H1 (cell line): ENCODE results near the gene CABLES2. TPM values are rescaled to one million over a fixed set of nuclear protein-coding genes. Genes with fewer than 3 reads are reported as not detected.

Experiments used
- CTCF ChIA-PET: fragments of 300-600 bp; sonication (Branson Sonifier 250); formaldehyde crosslinking; loops from one replicate; lab custom pipeline; 2021; ENCODE audit not compliant: partially characterized antibody; lab: Charles Lee
- POLR2A ChIA-PET: fragments of 300-600 bp; sonication (Branson Sonifier 250); formaldehyde crosslinking; loops from one replicate; lab custom pipeline; 2021; ENCODE audit warnings: inconsistent platforms; ENCODE audit not compliant: partially characterized antibody; lab: Charles Lee
- DNase-seq, 2 experiments: peaks; one replicate each; pipeline versions ENCODE4 v3.0.0 to v3.0.0-alpha.2; 2010 to 2022; ENCODE audit warnings: low spot score in 2 of 2, low read depth in 1 of 2, mixed read lengths in 1 of 2
- FAIRE-seq: peaks from 2 replicates; lab custom pipeline; 2011; peaks lifted over from hg19 to GRCh38; lab: Jason Lieb, UNC
- H2AFZ ChIP-seq: 2 replicates; pipeline ENCODE4 v1.8.1; 2012; ENCODE audit warnings: low read length, inconsistent platforms
- H2AK5ac ChIP-seq: 2 replicates; pipeline ENCODE4 v1.6.1; 2013; ENCODE audit warnings: low read depth, low read length
- H2BK120ac ChIP-seq: replicated peaks from 2 replicates; pipeline ENCODE3; 2013; ENCODE audit warnings: low read depth, low read length, inconsistent platforms
- H2BK12ac ChIP-seq: 2 replicates; pipeline ENCODE4 v1.6.1; 2013; ENCODE audit warnings: low read depth, low read length
- H2BK15ac ChIP-seq: 2 replicates; pipeline ENCODE4 v1.6.1; 2013; ENCODE audit warnings: low read length
- H2BK20ac ChIP-seq: 2 replicates; pipeline ENCODE4 v1.6.1; 2013; ENCODE audit warnings: low read length
- H2BK5ac ChIP-seq: 2 replicates; pipeline ENCODE4 v1.6.1; 2013; ENCODE audit warnings: low read depth, low read length
- H3K14ac ChIP-seq: 2 replicates; pipeline ENCODE4 v1.6.1; 2013; ENCODE audit warnings: inconsistent platforms; ENCODE audit not compliant: insufficient read length
- H3K18ac ChIP-seq: 2 replicates; pipeline ENCODE4 v1.6.1; 2013; ENCODE audit warnings: low read length; ENCODE audit errors: extremely low read depth
- H3K23ac ChIP-seq: 2 replicates; pipeline ENCODE4 v1.6.1; 2013; ENCODE audit warnings: inconsistent platforms; ENCODE audit not compliant: insufficient read length
- H3K23me2 ChIP-seq: 2 replicates; pipeline ENCODE4 v1.6.1; 2013; ENCODE audit warnings: low read depth, low read length
- H3K27ac ChIP-seq: 2 replicates; pipeline ENCODE4 v1.6.1; 2011; ENCODE audit warnings: low read depth, low read length, inconsistent platforms
- H3K27me3 ChIP-seq, 4 experiments: replicated peaks in 1 of 4; 1 replicate in 1 of 4; 2 replicates in 3 of 4; pipeline versions ENCODE4 v1.6.1 to v1.8.1; 2011 to 2013; ENCODE audit warnings: low read length in 3 of 4, mild to moderate bottlenecking in 3 of 4, inconsistent platforms in 2 of 4, mixed read lengths in 2 of 4, moderate library complexity in 1 of 4; ENCODE audit not compliant: control insufficient read depth in 3 of 4, insufficient read depth in 3 of 4; ENCODE audit errors: extremely low read depth in 1 of 4
- H3K36me3 ChIP-seq, 4 experiments: 2 replicates each; pipeline versions ENCODE4 v1.6.1 to v1.8.1; 2011 to 2013; ENCODE audit warnings: mild to moderate bottlenecking in 4 of 4, low read length in 3 of 4, moderate library complexity in 2 of 4, control low read depth in 1 of 4, inconsistent platforms in 1 of 4; ENCODE audit not compliant: insufficient read depth in 4 of 4, control insufficient read depth in 2 of 4
- H3K4ac ChIP-seq: replicated peaks from 2 replicates; pipeline ENCODE3; 2013; ENCODE audit warnings: low read length, low read depth, mixed read lengths, inconsistent platforms; ENCODE audit not compliant: insufficient read length
- H3K4me1 ChIP-seq, 4 experiments: replicated peaks in 1 of 4; 1 replicate in 1 of 4; 2 replicates in 3 of 4; pipeline versions ENCODE4 v1.6.1 to v1.8.1; 2011 to 2013; ENCODE audit warnings: low read length in 3 of 4, inconsistent platforms in 2 of 4, mixed read lengths in 1 of 4; ENCODE audit not compliant: insufficient read depth in 4 of 4, control insufficient read depth in 3 of 4
- H3K4me2 ChIP-seq, 2 experiments: 2 replicates each; pipeline versions ENCODE4 v1.6.1 to v1.8.1; 2011 to 2013; ENCODE audit warnings: low read depth in 2 of 2, low read length in 2 of 2, control low read depth in 1 of 2, inconsistent platforms in 1 of 2, mild to moderate bottlenecking in 1 of 2; ENCODE audit not compliant: insufficient read depth in 1 of 2
- H3K4me3 ChIP-seq, 4 experiments: fragments of 200-600, 300-600 bp in 1 of 4; sonication (generic), shearing (Covaris generic), sonication (Bioruptor Twin) in 1 of 4; 2 replicates each; pipeline versions ENCODE4 v1.5.1 to v1.8.1; 2011 to 2016; ENCODE audit warnings: low read length in 4 of 4, low read depth in 3 of 4, control low read depth in 2 of 4, inconsistent platforms in 2 of 4, mild to moderate bottlenecking in 2 of 4, mixed read lengths in 1 of 4, moderate library complexity in 1 of 4; ENCODE audit not compliant: insufficient read depth in 2 of 4; ENCODE audit errors: extremely low read depth in 1 of 4
- H3K56ac ChIP-seq: replicated peaks from 2 replicates; pipeline ENCODE3; 2013; ENCODE audit warnings: low read depth, mild to moderate bottlenecking, mixed read lengths, low read length, inconsistent platforms; ENCODE audit not compliant: insufficient read length
- H3K79me1 ChIP-seq: 2 replicates; pipeline ENCODE4 v1.6.1; 2013; ENCODE audit warnings: low read depth, low read length, control low read depth
- H3K79me2 ChIP-seq, 2 experiments: 2 replicates each; pipeline versions ENCODE4 v1.6.1 to v1.8.1; 2012 to 2013; ENCODE audit warnings: low read length in 2 of 2, mild to moderate bottlenecking in 2 of 2, inconsistent platforms in 1 of 2; ENCODE audit not compliant: insufficient read depth in 2 of 2, control insufficient read depth in 1 of 2
- H3K9ac ChIP-seq, 4 experiments: replicated peaks in 1 of 4; 1 replicate in 1 of 4; 2 replicates in 3 of 4; pipeline versions ENCODE4 v1.6.1 to v1.8.1; 2011 to 2013; ENCODE audit warnings: low read depth in 3 of 4, low read length in 3 of 4, control low read depth in 2 of 4, mild to moderate bottlenecking in 2 of 4, moderate library complexity in 2 of 4, inconsistent platforms in 1 of 4; ENCODE audit errors: extremely low read depth in 1 of 4
- H3K9me3 ChIP-seq, 2 experiments: 2 replicates each; pipeline versions ENCODE4 v1.6.1 to v1.8.1; 2012 to 2013; ENCODE audit warnings: mild to moderate bottlenecking in 2 of 2, moderate library complexity in 2 of 2, control low read depth in 1 of 2, inconsistent platforms in 1 of 2, low read depth in 1 of 2, low read length in 1 of 2, mixed read lengths in 1 of 2; ENCODE audit not compliant: insufficient read depth in 2 of 2
- H4K20me1 ChIP-seq, 2 experiments: replicated peaks in 1 of 2; 2 replicates each; pipeline versions ENCODE3 to v1.8.1; 2011 to 2013; ENCODE audit warnings: inconsistent platforms in 2 of 2, low read length in 2 of 2, mild to moderate bottlenecking in 1 of 2; ENCODE audit not compliant: insufficient read depth in 2 of 2, control insufficient read depth in 1 of 2
- H4K5ac ChIP-seq: 2 replicates; pipeline ENCODE4 v1.6.1; 2013; ENCODE audit warnings: low read length, low read depth, mixed read lengths, inconsistent platforms; ENCODE audit not compliant: insufficient read length
- H4K8ac ChIP-seq: 2 replicates; pipeline ENCODE4 v1.8.0; 2013; ENCODE audit warnings: mild to moderate bottlenecking, moderate library complexity, low read length, inconsistent platforms; ENCODE audit not compliant: insufficient read depth; ENCODE audit errors: extremely low read depth
- H4K91ac ChIP-seq: replicated peaks from 2 replicates; pipeline ENCODE3; 2013; ENCODE audit warnings: low read length, mixed read lengths, inconsistent platforms; ENCODE audit not compliant: insufficient read length
- CBX8 ChIP-seq: fragments of 300-800, 300-1000 bp; sonication (generic); IDR thresholded peaks from 2 replicates; pipeline ENCODE4 v1.7.1; 2016; ENCODE audit warnings: low read depth, low read length, borderline replicate concordance
- EP300 ChIP-seq, 2 experiments: IDR thresholded peaks; 1 replicate in 1 of 2; 2 replicates in 1 of 2; pipeline ENCODE4 v1.6.1; 2011 to 2012; ENCODE audit warnings: low read depth in 2 of 2, low read length in 2 of 2, mild to moderate bottlenecking in 2 of 2, borderline replicate concordance in 1 of 2, inconsistent platforms in 1 of 2, moderate library complexity in 1 of 2
- EZH2 ChIP-seq: fragments of 200-600 bp; sonication (generic); IDR thresholded peaks from 2 replicates; pipeline ENCODE4 v1.7.1; 2012; ENCODE audit warnings: low read depth, mild to moderate bottlenecking, moderate library complexity, low read length, inconsistent platforms; ENCODE audit not compliant: severe bottlenecking
- GABPA ChIP-seq: IDR thresholded peaks from 2 replicates; pipeline ENCODE4 v1.6.1; 2011; ENCODE audit warnings: mild to moderate bottlenecking, low read length, moderate library complexity, borderline replicate concordance; ENCODE audit not compliant: insufficient read depth
- HDAC6 ChIP-seq: IDR thresholded peaks from one replicate; pipeline ENCODE4 v1.7.1; 2012; ENCODE audit warnings: low read depth, mild to moderate bottlenecking, inconsistent platforms, low read length, moderate library complexity
- NRF1 ChIP-seq: IDR thresholded peaks from 2 replicates; pipeline ENCODE4 v1.6.1; 2011; ENCODE audit warnings: mild to moderate bottlenecking, low read depth, low read length, improper control_type of control experiment
- PHF8 ChIP-seq: fragments of 200-600 bp; sonication (generic); conservative IDR thresholded peaks from 2 replicates; pipeline ENCODE4 v1.7.1; 2012; ENCODE audit warnings: low read depth, mild to moderate bottlenecking, inconsistent platforms, low read length, moderate library complexity
- RAD21 ChIP-seq, 2 experiments: IDR thresholded peaks in 1 of 2; conservative IDR thresholded peaks in 1 of 2; 2 replicates each; pipeline ENCODE4 v1.6.1; 2011; ENCODE audit warnings: low read depth in 2 of 2, low read length in 2 of 2, improper control_type of control experiment in 1 of 2, inconsistent platforms in 1 of 2, mild to moderate bottlenecking in 1 of 2, moderate library complexity in 1 of 2
- TBP ChIP-seq: IDR thresholded peaks from 2 replicates; pipeline ENCODE4 v1.6.1; 2011; ENCODE audit warnings: low read depth, low read length, improper control_type of control experiment
- WGBS, 2 experiments: shearing (Covaris generic) in 1 of 2; methylation state at CpG; one replicate each; pipeline versions ENCODE4 v1.1.6 to v1.1.7; 2013 to 2015; ENCODE audit warnings: low lambda C conversion rate in 2 of 2, mixed read lengths in 2 of 2, inconsistent platforms in 1 of 2, low coverage in 1 of 2, missing lambda C conversion rate in 1 of 2; ENCODE audit not compliant: insufficient replicate concordance in 2 of 2, insufficient coverage in 1 of 2, insufficient read length in 1 of 2; ENCODE audit errors: extremely low coverage in 1 of 2, missing lambda C conversion rate in 1 of 2; 5-methylcytosine and 5-hydroxymethylcytosine counted together
- polyA plus RNA-seq, 7 experiments: library from polyadenylated mRNA; depleted of rRNA in 3 of 7; stranded (reverse) in 5 of 7; unstranded in 2 of 7; fragments of >200 nt in 5 of 7; fragments of 200-250 nt in 2 of 7; gene quantifications; 1 replicate in 5 of 7; 2 replicates in 1 of 7; 4 replicates in 1 of 7; pipeline versions ENCODE4 v1.2.1 to v1.2.3, GENCODE V29; 2011 to 2013; ENCODE audit warnings: missing spikeins in 2 of 7, mixed read lengths in 2 of 7
- total RNA-seq: library from RNA; stranded (reverse); fragmentation: NEBNext Ultra II Directional; extraction: Animal tissue kit (Norgen Biotek cat#: 25700); gene quantifications from 2 replicates; pipeline ENCODE4 v1.2.1, GENCODE V29; 2021
- TF ChIP-seq, protein P1 (sequence below): IDR thresholded peaks from 2 replicates; pipeline ENCODE4 v1.6.1; 2011; ENCODE audit warnings: low read length, improper control_type of control experiment

The CABLES2 gene
- total and polyA plus RNA-seq, 2 of the 8 experiments (the other 6 are each of a cell fraction or from before 2014, with no cell fraction given) = 8.0 to 8.8 TPM

DNA sequence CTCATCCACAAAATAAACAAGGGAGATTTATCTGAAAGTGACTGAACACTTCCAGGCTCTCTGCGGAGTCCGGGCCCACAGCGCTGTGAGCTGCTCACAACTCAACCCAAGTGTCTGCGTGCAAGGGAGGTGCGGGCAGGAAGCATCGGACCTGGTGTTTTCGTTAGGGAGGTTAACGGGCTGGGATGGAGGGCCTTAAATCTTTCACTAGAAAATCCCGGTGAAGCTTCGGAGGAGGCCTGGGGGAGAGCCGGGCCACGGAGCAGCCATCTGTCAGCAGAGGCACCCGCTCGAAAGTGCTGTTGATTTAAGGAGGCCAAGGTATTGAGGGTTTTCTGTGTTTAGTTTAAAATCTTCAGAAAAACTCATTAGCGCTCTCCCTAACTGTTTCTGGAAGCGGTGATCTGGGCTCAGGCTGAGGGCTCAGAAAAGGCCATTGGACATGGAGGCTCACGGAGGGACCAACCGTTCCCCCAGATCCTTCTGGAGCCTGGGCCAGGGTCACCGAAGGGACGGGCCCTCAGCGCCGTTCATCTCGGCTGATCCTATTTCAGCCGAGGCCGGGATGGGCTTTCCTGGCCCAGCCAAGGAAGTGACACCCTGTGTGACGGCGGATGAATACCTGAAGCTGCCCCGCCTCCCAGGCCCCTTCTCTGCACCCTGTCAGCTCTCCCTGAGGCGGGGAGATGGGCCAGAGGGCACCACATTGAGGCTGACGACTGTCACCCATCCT is 48.0 kb upstream of the CABLES2 start:
- Histone ChIP-seq H2AK5ac (no peak overlapping the region), H3K56ac (no peak overlapping the region), H2BK12ac (no peak overlapping the region), H3K14ac (no peak overlapping the region), H4K8ac (no peak overlapping the region; the same call in 1 of the 2 replicates), H3K4me3 (no peak overlapping the region), H3K27me3 (no peaks in the 10 kb centered on the region), H2BK5ac (no peak overlapping the region), H2BK15ac (no peak overlapping the region), H3K79me2 (no peaks in the 10 kb centered on the region), H3K23ac (no peak overlapping the region), H3K9me3 (no peaks in the 10 kb centered on the region), H3K9ac (no peak overlapping the region), H3K23me2 (peaks cover 3% of the 10 kb centered on the region; the same call in 1 of the 2 replicates), H2AFZ (no peak overlapping the region), H2BK120ac (no peak overlapping the region), H3K27ac (no peak overlapping the region), H3K36me3 (no peaks in the 10 kb centered on the region), H3K18ac (no peak overlapping the region), H3K4ac (no peak overlapping the region), H4K20me1 (no peaks in the 10 kb centered on the region), H4K5ac (no peak overlapping the region), H2BK20ac (no peak overlapping the region), H4K91ac (no peak overlapping the region), H3K4me1 (peaks cover 0 to 12% (median 2%) of the 10 kb centered on the region in 4 experiments; a peak in 1 of 7 replicates), H3K79me1 (no peaks in the 10 kb centered on the region; the same call in 1 of the 2 replicates), H3K4me2 (no peak overlapping the region)
- FAIRE-seq = no peak
- DNase-seq = no peak
- 87% methylated on average over 30 of the region's 30 CpGs; no CpG with 5 or more reads in 1 of the 2 experiments for WGBS, 2 experiments
- ChIA-PET CTCF (interaction anchor here (0.6 to 2.4 kb wide), 8 partner anchors 17 to 1447 kb away, joined by 3 to 9 read pairs (median 4); no protein-coding TSS in a partner anchor), POLR2A (interaction anchor here (0.9 to 1.2 kb wide), 2 partner anchors 8 to 19 kb away, joined by 3 read pairs; no protein-coding TSS in a partner anchor)
- no peak for TF ChIP-seq EZH2
- no peak for TF ChIP-seq NRF1
- TF ChIP-seq EP300 (IDR thresholded peaks at IDR 0.05; ENCODE audit: borderline replicate concordance in 1 of 2, low read depth in 2 of 2, low read length in 2 of 2) = no peak
- no peak for TF ChIP-seq CBX8
- no peak for TF ChIP-seq HDAC6
- no peak; the same call in 1 of the 2 replicates for TF ChIP-seq GABPA
- TF ChIP-seq PHF8 = no peak
- TF ChIP-seq, protein P1, sequence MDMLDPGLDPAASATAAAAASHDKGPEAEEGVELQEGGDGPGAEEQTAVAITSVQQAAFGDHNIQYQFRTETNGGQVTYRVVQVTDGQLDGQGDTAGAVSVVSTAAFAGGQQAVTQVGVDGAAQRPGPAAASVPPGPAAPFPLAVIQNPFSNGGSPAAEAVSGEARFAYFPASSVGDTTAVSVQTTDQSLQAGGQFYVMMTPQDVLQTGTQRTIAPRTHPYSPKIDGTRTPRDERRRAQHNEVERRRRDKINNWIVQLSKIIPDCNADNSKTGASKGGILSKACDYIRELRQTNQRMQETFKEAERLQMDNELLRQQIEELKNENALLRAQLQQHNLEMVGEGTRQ = no peak
- no peak for TF ChIP-seq TBP
- TF ChIP-seq RAD21 (IDR thresholded peaks at IDR 0.05 in 1 of 2, conservative IDR thresholded peaks at IDR 0.05 in 1 of 2; ENCODE audit: low read depth in 2 of 2, low read length in 2 of 2) = no peak
